Measurements from ENCODE around the gene CYP26B1. TPM values are rescaled to one million over a fixed set of nuclear protein-coding genes. Genes with fewer than 3 reads are reported as not detected.

Gene CYP26B1
- total and polyA plus RNA-seq, 2 of the 8 experiments (the other 6 are each of a cell fraction or from before 2014, with no cell fraction given) = 0.06 to 0.69 TPM

GRCh38 chr2:72128059-72128842 is 19.4 kb downstream of the CYP26B1 start:
- TF ChIP-seq, protein P1, sequence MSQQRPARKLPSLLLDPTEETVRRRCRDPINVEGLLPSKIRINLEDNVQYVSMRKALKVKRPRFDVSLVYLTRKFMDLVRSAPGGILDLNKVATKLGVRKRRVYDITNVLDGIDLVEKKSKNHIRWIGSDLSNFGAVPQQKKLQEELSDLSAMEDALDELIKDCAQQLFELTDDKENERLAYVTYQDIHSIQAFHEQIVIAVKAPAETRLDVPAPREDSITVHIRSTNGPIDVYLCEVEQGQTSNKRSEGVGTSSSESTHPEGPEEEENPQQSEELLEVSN (IDR thresholded peaks at IDR 0.05) = no peak
- no peak overlapping the region for H3K18ac ChIP-seq (ENCODE audit: extremely low read depth, low read length)
- 90% methylated on average over 20 of the region's 24 CpGs; no CpG with 5 or more reads in 1 of the 2 experiments for WGBS, 2 experiments (ENCODE audit: extremely low coverage in 1 of 2, insufficient coverage in 1 of 2, insufficient read length in 1 of 2, insufficient replicate concordance in 2 of 2, low coverage in 1 of 2, low lambda C conversion rate in 2 of 2, missing lambda C conversion rate in 1 of 2)
- no peaks in the 10 kb centered on the region for H3K36me3 ChIP-seq (ENCODE audit: control insufficient read depth in 2 of 4, insufficient read depth in 4 of 4, low read length in 3 of 4)
- H3K79me2 ChIP-seq (ENCODE audit: control insufficient read depth in 1 of 2, insufficient read depth in 2 of 2, low read length in 2 of 2) = no peaks in the 10 kb centered on the region
- POLR2A ChIA-PET (ENCODE audit: partially characterized antibody) = no interaction called here
- H3K27me3 ChIP-seq (replicated peaks in 1 of 4; ENCODE audit: control insufficient read depth in 3 of 4, extremely low read depth in 1 of 4, insufficient read depth in 3 of 4, low read length in 3 of 4) = peaks cover 0 to 4% (median 0%) of the 10 kb centered on the region in 4 experiments; a peak in 1 of 7 replicates
- H2BK12ac ChIP-seq (ENCODE audit: low read depth, low read length) = no peak overlapping the region
- no peak for FAIRE-seq
- H4K5ac ChIP-seq (ENCODE audit: insufficient read length, low read depth, low read length) = no peak overlapping the region
- no peak overlapping the region for H2BK120ac ChIP-seq (replicated peaks; ENCODE audit: low read depth, low read length)
- H2BK5ac ChIP-seq (ENCODE audit: low read depth, low read length) = no peak overlapping the region
- H3K4me2 ChIP-seq (ENCODE audit: insufficient read depth in 1 of 2, low read depth in 2 of 2, low read length in 2 of 2) = no peak overlapping the region
- no peak overlapping the region for H2AK5ac ChIP-seq (ENCODE audit: low read depth, low read length)
- no peak overlapping the region for H2AFZ ChIP-seq (ENCODE audit: low read length)
- no peak overlapping the region for H3K14ac ChIP-seq (ENCODE audit: insufficient read length)
- H4K8ac ChIP-seq (ENCODE audit: extremely low read depth, insufficient read depth, low read length) = peak overlapping the region; percentile 80; the same call in 1 of the 2 replicates
- H3K23me2 ChIP-seq (ENCODE audit: low read depth, low read length) = no peaks in the 10 kb centered on the region
- no peaks in the 10 kb centered on the region for H3K79me1 ChIP-seq (ENCODE audit: low read depth, low read length)
- no peak overlapping the region for H3K9ac ChIP-seq (replicated peaks in 1 of 4; ENCODE audit: extremely low read depth in 1 of 4, low read depth in 3 of 4, low read length in 3 of 4)
- H3K4ac ChIP-seq (replicated peaks; ENCODE audit: insufficient read length, low read depth, low read length) = no peak overlapping the region
- no peak overlapping the region for H3K23ac ChIP-seq (ENCODE audit: insufficient read length)
- no peak overlapping the region for H2BK20ac ChIP-seq (ENCODE audit: low read length)
- H4K20me1 ChIP-seq (replicated peaks in 1 of 2; ENCODE audit: control insufficient read depth in 1 of 2, insufficient read depth in 2 of 2, low read length in 2 of 2) = no peaks in the 10 kb centered on the region
- CTCF ChIA-PET (ENCODE audit: partially characterized antibody) = interaction anchor here (1.1 to 7.7 kb wide), 6 partner anchors 9 to 580 kb away, joined by 3 to 44 read pairs (median 7); no protein-coding TSS in a partner anchor
- no peak overlapping the region for H3K56ac ChIP-seq (replicated peaks; ENCODE audit: insufficient read length, low read depth, low read length)
- H3K4me1 ChIP-seq (replicated peaks in 1 of 4; ENCODE audit: control insufficient read depth in 3 of 4, insufficient read depth in 4 of 4, low read length in 3 of 4) = peaks cover 0 to 9% (median 6%) of the 10 kb centered on the region in 4 experiments; a peak in 5 of 7 replicates
- no peak overlapping the region for H3K27ac ChIP-seq (ENCODE audit: low read depth, low read length)
- no peaks in the 10 kb centered on the region for H3K9me3 ChIP-seq (ENCODE audit: insufficient read depth in 2 of 2, low read depth in 1 of 2, low read length in 1 of 2)
- 0 out of 2 replicates have a peak overlapping the region, but pooled peaks have one; percentile 34 for H2BK15ac ChIP-seq (ENCODE audit: low read length)
- H3K4me3 ChIP-seq (ENCODE audit: extremely low read depth in 1 of 4, insufficient read depth in 2 of 4, low read depth in 3 of 4, low read length in 4 of 4) = no peak overlapping the region
- peak in 1 of 2 experiments; percentile 42 for DNase-seq (ENCODE audit: low read depth in 1 of 2, low spot score in 2 of 2)
- H4K91ac ChIP-seq (replicated peaks; ENCODE audit: insufficient read length, low read length) = no peak overlapping the region

Measured in H1 (cell line).